Femur (tissue), 1 donor: ENCODE data around the gene NCOA4.
"Not testable (repeated sequence)": the region's sequence is repeated elsewhere in the genome, so short reads cannot be mapped to it uniquely, and the experiment has no call there.

ENCODE experiments used
- DNase-seq: peaks from one replicate; pipeline ENCODE4 v3.0.0-alpha.2; 2017

The NCOA4 gene

DNA sequence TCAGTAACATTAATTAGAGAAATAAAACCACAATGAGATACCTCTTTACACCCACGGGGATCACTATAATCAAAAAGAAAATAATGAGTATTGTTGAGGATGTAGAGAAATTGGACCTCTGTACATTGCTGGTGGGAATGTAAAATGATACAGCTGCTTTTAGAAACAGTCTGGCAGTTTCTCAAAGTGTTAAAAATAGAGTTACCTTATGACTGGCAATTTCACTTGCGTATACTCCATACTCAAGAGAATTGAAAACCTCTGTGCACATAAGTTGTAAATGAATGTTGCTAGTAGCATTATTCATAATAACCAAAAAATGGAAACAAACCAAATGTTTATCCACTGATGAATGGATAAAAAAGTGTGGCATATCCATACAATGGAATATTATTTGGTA, 51.9 kb downstream of the NCOA4 start:
- not testable (repeated sequence) for DNase-seq

DNA sequence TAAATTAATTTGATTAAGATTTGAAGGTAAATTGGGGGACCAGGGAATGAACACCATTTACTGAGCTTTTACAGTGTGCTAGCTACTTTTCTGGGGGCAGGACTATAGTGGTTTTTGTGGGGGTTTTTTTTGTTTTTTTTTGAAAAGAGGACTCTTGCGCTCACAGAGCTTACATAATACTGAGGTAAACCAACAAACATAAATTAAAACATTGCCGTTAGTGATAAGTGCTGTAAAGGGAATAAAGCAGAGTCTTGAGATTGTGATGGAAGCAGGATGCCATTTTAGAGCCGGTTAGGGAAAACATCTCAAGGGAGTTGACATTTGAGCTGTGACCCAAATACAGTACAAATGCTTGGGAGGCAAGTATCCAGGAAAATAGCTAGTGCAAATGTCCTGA, 56.4 kb downstream of the NCOA4 start:
- DNase-seq, result not testable (repeated sequence)

DNA sequence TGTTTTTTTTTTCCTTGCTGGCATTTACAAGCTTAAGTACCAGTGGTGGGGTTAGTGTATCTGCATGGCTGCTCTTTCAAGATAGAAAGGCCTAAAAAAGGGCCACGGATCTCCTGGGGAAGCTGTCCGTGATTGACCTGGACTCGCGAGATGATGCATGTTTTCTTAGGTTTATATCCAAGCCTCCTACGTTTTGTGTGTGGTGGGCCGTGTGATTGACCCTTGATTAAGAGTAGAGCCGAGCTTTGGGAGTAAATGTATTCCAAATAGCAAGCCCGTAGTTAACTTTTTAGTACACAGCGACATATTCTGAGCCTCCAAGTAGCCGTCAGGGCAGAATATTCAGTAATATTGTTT, 57.6 kb downstream of the NCOA4 start:
- DNase-seq, result not testable (repeated sequence)

DNA sequence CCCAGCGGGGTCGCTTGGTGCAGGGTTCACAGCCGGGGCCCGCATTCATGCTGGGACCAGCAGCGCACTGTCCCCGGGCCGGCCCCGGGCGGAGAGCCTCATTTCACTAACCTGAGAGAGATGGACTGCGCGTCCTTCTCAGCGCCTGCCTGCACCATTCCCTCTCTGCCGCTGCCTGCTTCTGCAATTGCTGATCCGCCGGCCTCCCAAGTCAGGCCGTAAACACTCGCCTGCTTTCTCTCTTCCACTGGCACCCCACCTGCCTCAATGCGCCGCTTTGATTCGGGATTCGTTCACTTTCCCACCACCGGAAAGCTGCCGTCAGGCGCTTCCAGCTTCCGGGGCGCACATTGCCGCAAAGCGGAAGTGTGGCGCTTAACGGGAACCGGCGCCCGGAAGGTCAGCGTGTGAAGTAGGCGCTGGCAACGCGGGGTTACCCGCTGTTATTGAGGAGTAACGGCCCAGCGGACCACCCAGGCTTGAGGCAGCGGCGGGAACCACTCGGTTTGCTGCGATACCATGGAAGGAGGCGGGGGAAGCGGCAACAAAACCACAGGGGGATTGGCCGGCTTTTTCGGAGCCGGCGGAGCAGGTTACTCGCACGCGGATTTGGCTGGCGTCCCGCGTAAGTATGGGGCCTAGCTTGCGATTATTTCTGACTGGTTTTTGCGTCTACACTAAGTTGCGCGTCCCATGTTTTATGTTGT, 58.2 kb downstream of the NCOA4 start, which contains the start of gene TIMM23:
Gene TIMM23 (plus strand): TSS at position 384 of the 707 bp plus-strand sequence. CDS start 136 bp downstream, at position 520.
- peak; percentile 92 for DNase-seq

DNA sequence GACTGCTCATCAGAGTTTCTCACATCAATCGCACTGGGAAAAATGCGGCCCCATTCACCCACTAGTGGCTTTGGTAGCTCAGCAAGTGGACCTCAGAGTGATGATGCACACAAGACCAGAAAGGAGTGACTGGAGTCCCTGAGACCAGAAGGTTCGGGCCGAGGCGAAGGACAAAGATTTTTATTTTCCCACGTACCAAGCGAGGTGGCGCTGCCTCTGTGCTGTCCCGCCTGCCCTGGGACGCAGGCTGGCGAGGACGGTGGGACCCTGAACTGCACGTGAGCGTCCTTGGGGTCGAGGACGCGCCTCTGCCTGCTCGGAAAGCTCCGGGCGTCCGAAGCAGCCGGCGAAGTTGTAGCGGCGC, 58.7 kb downstream of the NCOA4 start:
- peak; percentile 24 for DNase-seq

DNA sequence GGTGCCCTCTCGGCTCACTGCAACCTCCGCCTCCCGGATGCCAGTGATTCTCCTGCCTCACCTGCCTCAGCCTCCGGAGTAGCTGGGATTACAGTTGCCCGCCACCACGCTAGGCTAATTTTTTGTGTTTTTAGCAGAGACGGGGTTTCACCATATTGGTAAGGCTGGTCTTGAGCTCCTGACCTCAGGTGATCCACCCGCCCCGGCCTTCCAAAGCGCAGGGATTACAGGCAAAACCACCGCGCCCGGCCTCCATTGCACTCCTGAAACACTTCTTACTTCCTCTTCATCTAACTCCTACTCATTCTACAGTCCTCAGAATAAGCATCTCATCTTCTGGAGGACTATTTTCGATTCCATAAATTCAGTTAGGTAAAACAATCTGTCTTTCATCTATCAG, 59.4 kb downstream of the NCOA4 start:
- DNase-seq, result not testable (repeated sequence)

DNA sequence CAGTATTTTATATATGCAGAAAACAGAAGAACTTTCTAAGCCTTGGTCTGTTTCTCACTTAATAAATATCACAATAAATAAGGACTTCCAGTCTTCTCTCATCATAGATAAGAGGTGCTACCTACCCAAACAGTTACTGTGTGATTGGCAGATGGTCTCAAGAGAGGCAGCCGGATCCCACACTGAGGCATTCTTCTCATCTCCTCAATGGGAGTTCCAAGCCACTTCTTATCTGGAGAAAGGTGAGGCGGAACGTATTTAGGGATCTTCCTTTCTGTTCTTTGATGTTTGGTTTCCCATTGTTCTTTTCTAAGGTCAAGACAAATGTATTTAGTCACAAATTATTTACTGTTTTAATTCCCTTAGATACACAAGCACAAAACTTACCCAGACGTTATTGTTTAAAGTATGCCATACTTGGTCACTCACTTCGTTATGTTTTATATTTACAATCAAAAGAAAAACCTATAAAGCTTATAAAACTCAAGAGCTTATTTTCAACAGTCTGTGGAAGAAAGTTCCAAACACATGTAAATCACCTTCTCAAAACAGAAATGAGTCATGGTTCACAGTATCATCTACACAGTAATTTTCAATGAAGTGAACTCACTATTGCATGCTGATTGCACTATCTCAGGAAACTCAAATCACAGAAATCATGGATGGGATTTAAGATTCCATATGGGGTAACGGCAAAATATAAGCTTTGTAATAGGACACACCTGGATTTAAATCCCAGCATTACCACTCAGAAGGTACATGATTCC, 67.6 kb downstream of the NCOA4 start:
- DNase-seq, result not testable (repeated sequence)

DNA sequence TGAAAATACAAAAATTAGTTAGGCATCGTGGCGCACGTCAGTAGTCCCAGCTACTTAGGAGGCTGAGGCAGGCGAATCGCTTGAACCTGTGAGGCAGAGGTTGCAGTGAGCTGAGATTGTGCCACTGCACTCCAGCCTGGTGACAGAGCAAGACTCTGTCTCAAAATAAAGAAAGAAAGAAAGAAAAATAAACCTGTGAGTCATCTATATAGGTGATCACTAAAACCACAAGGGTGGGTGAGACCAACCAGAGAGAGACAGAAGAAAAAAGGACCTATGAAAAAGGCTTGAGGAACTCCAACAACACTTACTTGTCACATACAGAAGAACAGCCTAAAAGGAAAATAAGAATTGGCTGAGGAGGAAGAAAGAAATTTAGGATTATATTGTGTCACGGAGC, 72.5 kb downstream of the NCOA4 start:
- not testable (repeated sequence) for DNase-seq

DNA sequence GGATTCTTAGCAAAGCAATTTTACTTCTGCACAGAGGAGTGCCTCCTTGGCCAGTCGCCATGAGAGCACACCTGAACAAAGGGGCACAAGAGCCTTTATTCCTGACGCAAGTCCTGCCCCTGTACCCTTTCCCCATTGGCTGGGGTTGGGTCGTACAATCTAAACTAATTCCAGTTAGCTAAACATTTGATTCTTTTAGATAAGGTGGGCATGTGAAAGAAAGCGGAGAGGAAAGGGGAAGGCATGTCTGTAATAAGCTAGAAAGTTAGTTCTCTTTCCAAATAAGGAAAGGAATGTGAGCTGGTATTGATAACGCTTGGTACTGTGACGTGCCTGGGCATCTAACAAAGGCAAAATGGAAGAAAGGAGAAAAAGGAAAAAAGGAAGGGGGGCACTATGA, 73.8 kb downstream of the NCOA4 start:
- DNase-seq, result not testable (repeated sequence)
